ENCODE data around the gene PTPRQ.

The PTPRQ gene

GRCh38 chr12:80472236-80472635 lies 28.2 kb downstream of the PTPRQ start:
- DNase-seq = no peak

GRCh38 chr12:80472911-80473500 lies 29.0 kb downstream of the PTPRQ start:
- peak; percentile 62 for DNase-seq

DNA sequence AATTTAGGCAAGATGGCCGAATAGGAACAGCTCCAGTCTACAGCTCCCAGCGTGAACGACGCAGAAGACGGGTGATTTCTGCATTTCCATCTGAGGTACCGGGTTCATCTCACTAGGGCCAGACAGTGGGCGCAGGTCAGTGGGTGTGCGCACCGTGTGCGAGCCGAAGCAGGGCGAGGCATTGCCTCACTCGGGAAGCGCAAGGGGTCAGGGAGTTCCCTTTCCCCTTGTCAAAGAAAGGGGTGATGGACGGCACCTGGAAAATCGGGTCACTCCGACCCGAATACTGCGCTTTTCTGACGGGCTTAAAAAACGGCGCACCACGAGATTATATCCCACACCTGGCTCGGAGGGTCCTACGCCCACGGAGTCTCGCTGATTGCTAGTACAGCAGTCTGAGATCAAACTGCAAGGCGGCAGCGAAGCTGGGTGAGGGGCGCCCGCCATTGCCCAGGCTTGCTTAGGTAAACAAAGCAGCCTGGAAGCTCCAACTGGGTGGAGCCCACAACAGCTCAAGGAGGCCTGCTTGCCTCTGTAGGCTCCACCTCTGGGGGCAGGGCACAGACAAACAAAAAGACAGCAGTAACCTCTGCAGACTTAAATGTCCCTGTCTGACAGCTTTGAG lies 33.6 kb downstream of the PTPRQ start:
- DNase-seq = peak; percentile 72

GRCh38 chr12:80484746-80485145 lies 40.7 kb downstream of the PTPRQ start:
- DNase-seq = no peak

- no peak for DNase-seq
These were observed 41.4 kb downstream of the PTPRQ start for GRCh38 chr12:80485222-80485987.

- DNase-seq = peak; percentile 65
These were observed 46.3 kb downstream of the PTPRQ start for GRCh38 chr12:80490329-80490728.

DNA sequence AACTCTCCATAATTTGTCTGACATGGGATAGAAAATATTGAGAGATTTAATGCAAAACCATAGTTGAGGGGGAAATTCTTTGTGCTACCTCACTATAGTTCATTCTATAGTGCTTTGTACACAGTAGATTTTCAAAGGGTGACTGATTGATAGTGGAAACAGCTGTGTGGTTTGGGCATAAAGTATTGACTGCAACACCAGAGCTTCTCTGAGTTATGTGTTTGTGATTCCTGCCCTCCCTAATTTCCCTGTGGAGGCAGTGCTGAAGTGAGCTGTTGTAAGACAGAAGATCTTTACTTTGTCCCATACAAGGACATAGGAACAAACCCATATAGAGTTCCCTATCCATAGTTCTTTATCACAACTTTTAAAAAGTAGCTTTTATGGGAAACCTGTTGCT lies 47.1 kb downstream of the PTPRQ start:
- no peak for DNase-seq

DNA sequence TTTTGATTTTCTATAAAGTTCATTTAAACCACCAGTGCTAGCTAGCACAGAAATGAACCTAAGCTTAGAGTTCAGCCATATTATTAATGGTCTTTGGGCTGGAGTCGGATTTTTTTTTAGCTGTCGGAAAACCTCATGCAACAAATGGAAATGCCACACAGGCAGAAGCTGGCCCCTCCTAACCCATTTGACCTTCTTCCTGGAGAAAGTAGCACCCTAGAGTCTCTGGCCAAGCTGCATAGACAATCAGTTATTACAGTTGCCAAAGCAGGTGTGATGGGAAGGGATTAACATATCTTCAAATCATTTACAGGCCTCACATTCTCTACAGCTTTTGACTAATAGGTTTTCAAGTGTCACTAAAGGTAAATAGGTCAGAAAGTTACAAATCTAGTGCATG lies 49.4 kb downstream of the PTPRQ start:
- DNase-seq = no peak

GRCh38 chr12:80494836-80495235 lies 50.8 kb downstream of the PTPRQ start:
- DNase-seq = no peak

DNA sequence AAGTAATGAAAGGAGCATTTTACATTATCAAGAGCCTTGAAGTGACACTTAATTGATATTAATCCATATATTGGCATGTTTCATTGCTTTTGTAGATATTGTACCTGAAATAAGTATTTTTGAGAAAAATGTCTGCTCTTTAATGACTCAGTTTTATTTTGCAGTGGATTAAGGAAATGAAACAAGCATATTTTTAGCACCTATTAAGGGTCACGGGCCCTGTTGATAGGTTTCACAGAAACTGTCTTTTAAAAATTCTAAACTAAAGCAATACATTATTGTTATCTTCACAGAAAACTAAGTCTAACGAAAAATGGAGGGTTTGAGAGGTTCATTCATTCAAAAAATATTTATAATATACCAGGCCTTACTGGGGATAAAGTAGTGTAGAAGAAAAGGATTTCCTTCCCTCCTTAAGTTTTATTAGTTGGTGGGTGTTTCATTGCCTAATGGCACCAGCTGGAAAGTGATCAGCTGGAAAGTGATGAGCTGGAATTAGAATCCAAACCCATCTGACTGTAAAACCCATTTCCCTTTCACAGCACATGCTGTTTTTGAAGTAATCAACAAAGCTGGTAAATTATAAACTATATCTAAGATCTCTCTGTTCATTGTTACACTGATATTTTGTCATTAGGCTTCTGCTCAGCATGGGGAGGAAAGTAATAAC lies 54.2 kb downstream of the PTPRQ start:
- no peak for DNase-seq

DNA sequence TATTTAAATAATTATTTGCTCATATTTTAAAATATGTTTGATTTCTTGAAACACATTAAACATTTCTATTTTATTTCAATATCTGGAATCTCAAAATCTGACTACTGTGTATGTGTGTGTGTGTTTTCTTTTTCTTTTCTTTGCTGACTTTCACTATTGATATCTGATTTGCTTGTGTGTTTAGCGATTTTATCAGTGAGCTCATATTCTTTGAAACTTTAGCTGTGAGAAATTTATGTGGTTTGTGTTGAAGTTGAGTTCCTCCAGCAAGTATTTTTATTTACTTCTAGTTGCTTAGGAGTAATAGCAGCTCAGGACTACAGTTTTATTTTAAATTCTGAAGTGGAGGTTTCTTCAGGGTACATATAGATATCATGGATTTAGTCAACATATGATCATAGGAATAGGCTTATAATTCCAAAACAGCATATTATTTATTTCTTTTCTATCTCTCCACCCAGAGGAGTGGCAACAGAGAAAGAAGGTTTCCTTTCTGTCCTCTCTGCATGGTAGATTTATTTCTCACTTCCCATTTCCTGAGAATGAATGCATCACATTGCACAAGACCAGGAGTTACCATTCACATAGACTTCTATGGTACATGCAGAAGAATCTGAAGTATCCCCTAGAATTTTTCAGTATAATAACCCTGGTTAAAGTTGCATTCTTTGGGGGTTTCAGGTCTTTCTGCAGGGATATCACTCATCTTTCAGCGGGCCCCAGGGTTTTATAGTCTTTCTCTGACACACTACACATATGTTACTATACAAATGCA lies 60.5 kb downstream of the PTPRQ start:
- no peak for DNase-seq

DNA sequence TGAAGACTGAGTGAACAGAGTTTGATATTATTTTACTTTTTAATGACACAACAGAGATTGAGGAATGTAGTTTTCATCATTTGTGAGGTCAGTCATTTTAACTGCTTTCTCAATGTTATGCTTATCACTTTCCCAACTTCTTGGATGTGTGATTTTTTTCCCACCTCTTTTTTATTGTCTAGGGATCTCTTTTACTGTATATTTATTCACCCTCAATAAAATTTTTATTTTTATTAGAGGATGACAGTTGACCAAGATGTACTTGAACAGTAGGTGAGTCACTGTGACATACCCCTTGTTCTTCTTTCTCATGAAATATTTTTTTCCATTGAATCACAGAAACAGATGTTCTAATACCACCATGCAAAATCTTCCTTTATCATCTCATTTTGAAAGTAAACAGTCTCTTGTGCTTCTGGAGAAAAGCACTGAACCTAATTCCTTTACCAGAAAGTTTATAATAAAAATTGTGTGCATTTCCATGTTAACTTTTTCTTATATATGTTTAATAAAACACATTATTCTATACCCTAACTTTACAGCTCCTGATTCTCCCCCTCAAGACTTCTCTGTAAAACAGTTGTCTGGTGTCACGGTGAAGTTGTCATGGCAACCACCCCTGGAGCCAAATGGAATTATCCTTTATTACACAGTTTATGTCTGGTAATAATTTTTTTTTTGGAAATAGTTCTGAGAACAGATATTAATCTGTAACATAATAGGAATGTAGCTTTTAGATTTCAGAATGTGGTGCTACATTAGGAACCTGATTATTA lies 65.9 kb downstream of the PTPRQ start:
- no peak for DNase-seq

DNA sequence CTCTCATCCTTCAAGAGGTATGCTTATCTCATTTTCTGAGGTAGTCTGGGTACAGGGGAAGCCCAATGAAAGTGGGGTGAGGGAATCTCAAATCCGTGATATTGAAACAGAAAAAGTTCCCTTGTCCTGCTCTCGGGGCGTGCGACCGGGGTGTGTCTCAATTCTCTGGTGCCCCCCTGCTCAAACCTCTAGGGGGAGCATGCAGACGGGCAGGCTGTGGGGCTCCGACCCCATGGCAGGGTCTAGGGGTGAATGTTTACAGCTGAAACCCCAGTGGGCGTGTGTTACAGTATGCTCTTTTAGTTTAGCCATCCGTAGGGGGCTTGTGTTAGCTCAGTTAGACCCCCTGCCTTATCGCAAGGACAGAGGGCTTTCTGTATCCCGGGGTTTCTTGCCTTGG lies 68.7 kb downstream of the PTPRQ start:
- DNase-seq = peak; percentile 53

DNA sequence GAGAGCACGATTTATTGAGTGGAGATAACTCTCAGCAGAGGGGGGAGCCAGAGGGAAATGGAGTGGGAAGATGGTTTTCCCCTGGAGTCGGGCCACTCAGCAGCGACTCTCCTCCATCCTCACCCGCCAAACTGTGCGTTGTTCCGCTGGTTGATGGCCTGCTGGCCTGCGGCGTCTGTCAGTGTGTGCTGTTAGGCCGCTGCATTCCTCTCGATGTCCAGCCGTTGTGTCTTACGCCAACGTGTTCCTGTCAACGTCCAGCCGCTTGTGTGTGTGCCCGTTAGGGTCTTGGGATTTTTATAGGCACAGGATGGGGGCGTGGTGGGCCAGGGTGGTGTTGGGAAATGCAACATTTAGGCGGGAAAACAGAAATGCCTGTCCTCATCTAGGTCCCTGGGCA lies 69.2 kb downstream of the PTPRQ start:
- DNase-seq = peak; percentile 52

- no peak for DNase-seq
These were observed 73.6 kb downstream of the PTPRQ start for GRCh38 chr12:80517655-80518054.

- no peak for DNase-seq
These were observed 87.6 kb downstream of the PTPRQ start for GRCh38 chr12:80531646-80532045.

GRCh38 chr12:80539029-80539428 lies 95.0 kb downstream of the PTPRQ start:
- no peak for DNase-seq

- no peak for DNase-seq
These were observed 105.3 kb downstream of the PTPRQ start for GRCh38 chr12:80549298-80549697.

DNA sequence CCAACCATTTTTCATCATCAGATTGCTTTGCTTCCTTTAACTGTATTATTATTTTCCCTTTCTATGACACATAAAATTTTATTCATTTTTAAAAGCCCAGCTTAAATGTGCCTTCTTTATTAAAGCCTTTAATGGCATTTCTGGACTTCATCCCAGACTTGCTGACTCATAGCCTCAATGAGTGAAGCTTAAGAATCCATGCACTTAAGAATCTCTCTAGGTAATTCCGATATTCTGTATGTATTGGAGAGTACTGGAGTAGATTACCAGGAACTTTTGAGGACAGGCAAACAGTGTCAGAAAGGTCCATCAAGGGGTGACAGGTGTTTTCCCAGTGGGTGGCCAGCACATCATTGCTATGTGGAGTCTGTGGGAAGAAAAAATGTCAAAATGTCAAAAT lies 107.9 kb downstream of the PTPRQ start:
- no peak for DNase-seq

GRCh38 chr12:80553316-80553715 lies 109.3 kb downstream of the PTPRQ start:
- DNase-seq = no peak

- no peak for DNase-seq
These were observed 112.5 kb downstream of the PTPRQ start for GRCh38 chr12:80556566-80556965.

- no peak for DNase-seq
These were observed 115.7 kb downstream of the PTPRQ start for GRCh38 chr12:80559766-80560165.

Data from islet precursor cell (in vitro differentiated cells).